HUES6 (cell line): Measurements from ENCODE around the gene CBX3.
"Not testable (repeated sequence)": the region's sequence is repeated elsewhere in the genome, so short reads cannot be mapped to it uniquely, and the experiment has no call there.

ENCODE experiments used
- H3K27ac ChIP-seq: 2 replicates; pipeline ENCODE4 v1.7.0; 2013; ENCODE audit warnings: low read depth, mild to moderate bottlenecking, low read length, inconsistent platforms
- H3K27me3 ChIP-seq: 2 replicates; pipeline ENCODE4 v1.6.1; 2013; ENCODE audit warnings: low read length; ENCODE audit not compliant: control insufficient read depth, insufficient read depth
- H3K36me3 ChIP-seq: 2 replicates; pipeline ENCODE4 v1.6.1; 2013; ENCODE audit warnings: low read length; ENCODE audit not compliant: control insufficient read depth, insufficient read depth
- H3K4me1 ChIP-seq: 2 replicates; pipeline ENCODE4 v1.6.1; 2013; ENCODE audit warnings: low read length; ENCODE audit not compliant: control insufficient read depth, insufficient read depth
- H3K4me3 ChIP-seq: 2 replicates; pipeline ENCODE4 v1.5.1; 2013; ENCODE audit warnings: low read depth, low read length
- H3K9ac ChIP-seq: one replicate; pipeline ENCODE4 v1.6.1; 2013; ENCODE audit warnings: mild to moderate bottlenecking, low read length
- H3K9me3 ChIP-seq: 2 replicates; pipeline ENCODE4 v1.6.1; 2013; ENCODE audit warnings: low read depth, low read length; ENCODE audit not compliant: control insufficient read depth, insufficient read depth

The CBX3 gene

DNA sequence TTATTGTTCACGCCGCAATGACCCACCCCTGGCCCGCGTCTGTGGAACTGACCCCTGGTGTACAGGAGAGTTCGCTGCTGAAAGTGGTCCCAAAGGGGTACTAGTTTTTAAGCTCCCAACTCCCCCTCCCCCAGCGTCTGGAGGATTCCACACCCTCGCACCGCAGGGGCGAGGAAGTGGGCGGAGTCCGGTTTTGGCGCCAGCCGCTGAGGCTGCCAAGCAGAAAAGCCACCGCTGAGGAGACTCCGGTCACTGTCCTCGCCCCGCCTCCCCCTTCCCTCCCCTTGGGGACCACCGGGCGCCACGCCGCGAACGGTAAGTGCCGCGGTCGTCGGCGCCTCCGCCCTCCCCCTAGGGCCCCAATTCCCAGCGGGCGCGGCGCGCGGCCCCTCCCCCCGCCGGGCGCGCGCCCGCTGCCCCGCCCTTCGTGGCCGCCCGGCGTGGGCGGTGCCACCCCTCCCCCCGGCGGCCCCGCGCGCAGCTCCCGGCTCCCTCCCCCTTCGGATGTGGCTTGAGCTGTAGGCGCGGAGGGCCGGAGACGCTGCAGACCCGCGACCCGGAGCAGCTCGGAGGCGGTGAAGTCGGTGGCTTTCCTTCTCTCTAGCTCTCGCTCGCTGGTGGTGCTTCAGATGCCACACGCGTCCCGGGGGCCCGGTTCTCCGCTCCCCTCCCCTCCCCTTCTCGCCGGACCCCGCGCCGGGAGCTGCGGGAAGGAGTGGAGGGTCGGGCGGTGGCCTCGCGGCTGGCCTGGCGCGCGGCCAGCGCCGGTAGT lies at the start of gene CBX3:
Gene CBX3 (plus strand): TSS at position 499 of the 772 bp plus-strand sequence. CDS start 1,254 bp downstream, outside the sequence.
- Histone ChIP-seq H3K27ac (peak within 1 kb of the TSS; percentile 99), H3K36me3 (peaks cover 69% of the 10 kb centered on the region), H3K27me3 (no peaks in the 10 kb centered on the region)

DNA sequence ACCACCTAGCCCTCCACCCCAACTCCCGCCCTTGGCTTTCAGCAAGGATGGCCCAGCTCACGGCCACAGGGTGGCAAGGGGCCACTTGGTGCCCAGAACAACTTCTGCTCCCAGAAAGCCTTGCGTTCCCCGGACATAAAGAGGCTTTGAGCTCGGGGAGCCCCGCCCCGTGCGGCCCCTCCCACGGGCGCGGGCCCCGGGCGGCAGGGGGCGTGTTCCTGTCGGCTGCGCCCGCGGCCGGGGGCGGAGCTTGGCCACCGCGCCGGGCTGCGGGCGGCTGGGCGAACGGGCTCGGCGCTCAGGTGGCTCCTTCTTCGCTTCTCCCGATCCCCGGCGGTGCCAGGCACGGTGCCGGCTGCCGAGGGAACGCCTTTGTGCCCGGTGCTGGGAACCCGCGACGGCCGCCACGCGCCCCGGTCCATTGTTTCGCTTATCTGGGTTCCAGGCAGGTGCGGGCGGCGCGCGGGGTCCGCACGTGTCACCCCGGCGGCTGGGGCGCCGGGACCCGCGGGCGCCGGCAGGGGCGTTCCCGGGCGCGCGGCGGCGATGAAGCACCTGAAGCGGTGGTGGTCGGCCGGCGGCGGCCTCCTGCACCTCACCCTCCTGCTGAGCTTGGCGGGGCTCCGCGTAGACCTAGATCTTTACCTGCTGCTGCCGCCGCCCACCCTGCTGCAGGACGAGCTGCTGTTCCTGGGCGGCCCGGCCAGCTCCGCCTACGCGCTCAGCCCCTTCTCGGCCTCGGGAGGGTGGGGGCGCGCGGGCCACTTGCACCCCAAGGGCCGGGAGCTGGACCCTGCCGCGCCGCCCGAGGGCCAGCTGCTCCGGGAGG lies 49.4 kb upstream of the CBX3 start, which contains the start of gene NFE2L3:
Gene NFE2L3 (plus strand): TSS at position 246 of the 829 bp plus-strand sequence. CDS start 301 bp downstream, at position 547.
- peaks cover 16% of the 10 kb centered on the region; the same call in 1 of the 2 replicates for H3K27me3 ChIP-seq
- H3K27ac ChIP-seq = peak within 1 kb of the TSS; percentile 86
- H3K4me1 ChIP-seq = peaks cover 31% of the 10 kb centered on the region

More for the DNA sequence above, at the start of gene CBX3:
- Histone ChIP-seq H3K9ac (peak within 1 kb of the TSS; percentile 100), H3K4me3 (peak within 1 kb of the TSS; percentile 97), H3K4me1 (peaks cover 21% of the 10 kb centered on the region), H3K9me3 (no peaks in the 10 kb centered on the region)

DNA sequence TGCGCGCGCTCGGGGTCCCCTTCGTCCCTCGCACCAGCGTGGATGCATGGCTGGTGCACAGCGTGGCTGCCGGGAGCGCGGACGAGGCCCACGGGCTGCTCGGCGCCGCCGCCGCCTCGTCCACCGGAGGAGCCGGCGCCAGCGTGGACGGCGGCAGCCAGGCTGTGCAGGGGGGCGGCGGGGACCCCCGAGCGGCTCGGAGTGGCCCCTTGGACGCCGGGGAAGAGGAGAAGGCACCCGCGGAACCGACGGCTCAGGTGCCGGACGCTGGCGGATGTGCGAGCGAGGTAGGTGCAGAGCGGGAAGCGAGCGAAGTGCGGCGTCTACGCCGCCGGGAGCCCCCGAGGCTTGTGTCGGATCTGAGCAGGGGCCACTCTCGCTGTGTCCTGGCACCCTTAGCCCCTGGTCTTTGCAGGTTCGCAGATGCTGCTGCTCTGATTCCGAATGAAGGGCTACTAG lies 48.7 kb upstream of the CBX3 start:
- Histone ChIP-seq H3K4me3 (peak overlapping the region; percentile 89), H3K4me1 (peaks cover 31% of the 10 kb centered on the region), H3K27me3 (peaks cover 16% of the 10 kb centered on the region; the same call in 1 of the 2 replicates), H3K27ac (peak overlapping the region; percentile 86), H3K9ac (peak overlapping the region; percentile 92)
- not testable (repeated sequence) for H3K9me3 ChIP-seq, H3K36me3 ChIP-seq

More for the DNA sequence above, 49.4 kb upstream of the CBX3 start, which contains the start of gene NFE2L3:
- Histone ChIP-seq H3K9ac (peak within 1 kb of the TSS; percentile 92), H3K36me3 (peaks cover 7% of the 10 kb centered on the region; the same call in 1 of the 2 replicates), H3K9me3 (peaks cover 3% of the 10 kb centered on the region), H3K4me3 (peak within 1 kb of the TSS; percentile 89)

DNA sequence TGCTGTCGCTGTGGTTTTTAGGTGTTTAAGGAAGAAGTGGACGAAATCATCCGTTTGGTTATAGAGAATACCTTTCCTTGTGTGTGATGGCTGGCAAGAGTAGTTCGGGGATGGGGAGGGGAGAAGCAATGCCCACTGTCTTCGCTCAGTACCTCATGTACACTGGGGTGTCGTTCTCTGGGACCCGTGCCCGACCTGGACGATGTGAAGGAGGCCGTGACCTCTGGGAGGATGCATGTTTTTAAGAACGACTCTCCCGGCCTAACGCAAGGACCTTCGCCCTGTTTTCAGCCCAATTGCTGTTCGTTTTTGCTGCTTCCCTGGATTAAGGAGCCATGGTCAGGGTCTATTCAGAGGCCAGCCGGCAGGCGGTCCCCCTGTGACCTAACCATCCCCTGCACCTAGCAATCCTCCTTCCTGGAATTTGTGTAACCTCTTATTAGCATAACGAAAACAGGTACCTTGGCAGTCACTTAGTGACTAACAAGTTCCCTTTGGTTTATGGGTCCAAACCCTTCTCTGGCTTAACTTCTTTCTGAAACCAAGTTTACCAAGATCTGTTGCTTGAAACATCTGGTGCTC lies 48.2 kb upstream of the CBX3 start:
- H3K9me3 ChIP-seq = no peaks in the 10 kb centered on the region
- peaks cover 34% of the 10 kb centered on the region for H3K4me1 ChIP-seq
- H3K4me3 ChIP-seq = peak overlapping the region; percentile 89
- peak overlapping the region; percentile 86 for H3K27ac ChIP-seq
- peak overlapping the region; percentile 92 for H3K9ac ChIP-seq
- H3K36me3 ChIP-seq = peaks cover 7% of the 10 kb centered on the region; the same call in 1 of the 2 replicates
- peaks cover 16% of the 10 kb centered on the region; the same call in 1 of the 2 replicates for H3K27me3 ChIP-seq

DNA sequence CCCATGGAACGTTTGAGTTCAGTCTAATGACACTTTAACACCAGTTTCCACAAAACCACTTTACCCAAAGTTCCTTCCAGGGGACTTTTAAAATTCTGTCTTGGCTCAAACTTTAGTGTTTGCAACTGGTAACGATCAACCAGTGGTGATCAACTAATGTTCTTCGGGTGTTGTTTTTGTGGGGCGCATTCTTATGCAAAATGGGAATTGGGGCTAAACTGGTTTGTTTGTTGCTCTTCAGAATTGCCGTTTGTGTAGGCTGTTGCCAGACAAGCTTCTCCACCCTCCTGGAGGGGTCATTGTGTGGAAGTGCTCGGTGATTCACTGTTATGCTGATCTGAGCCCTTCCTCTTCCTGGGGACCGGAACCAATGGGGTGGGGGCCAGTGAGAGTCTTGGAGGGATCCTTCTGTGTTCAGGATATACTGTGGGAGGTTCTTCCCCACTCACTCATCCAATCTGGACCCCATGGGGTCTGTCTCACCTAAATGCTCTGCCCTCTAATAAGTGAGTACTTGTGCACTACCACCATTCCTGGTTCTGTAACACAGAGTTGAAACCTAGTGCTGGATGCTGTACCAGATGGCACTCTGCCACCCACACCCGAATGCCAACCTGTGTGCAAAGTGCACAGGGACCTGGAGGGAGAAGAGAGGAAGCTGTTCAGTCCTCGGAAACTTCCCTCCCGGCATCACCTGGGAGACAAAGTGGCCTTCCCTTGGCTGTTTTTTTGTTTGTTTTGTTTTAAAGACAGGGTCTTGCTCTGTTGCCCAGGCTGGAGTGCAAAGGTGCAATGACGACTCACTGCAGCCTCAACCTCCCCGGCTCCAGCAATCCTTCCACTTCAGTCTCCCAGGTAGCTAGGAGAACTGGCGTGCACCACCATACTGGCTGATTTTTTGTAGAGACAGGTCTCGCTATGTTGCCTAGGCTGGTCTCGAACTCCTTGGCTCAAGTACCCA lies 47.4 kb upstream of the CBX3 start:
- Histone ChIP-seq H3K27me3 (peaks cover 16% of the 10 kb centered on the region; the same call in 1 of the 2 replicates), H3K4me1 (peaks cover 42% of the 10 kb centered on the region), H3K36me3 (peaks cover 7% of the 10 kb centered on the region; the same call in 1 of the 2 replicates), H3K9ac (peak overlapping the region; percentile 92), H3K9me3 (no peaks in the 10 kb centered on the region), H3K4me3 (peak overlapping the region; percentile 89), H3K27ac (peak overlapping the region; percentile 86)

DNA sequence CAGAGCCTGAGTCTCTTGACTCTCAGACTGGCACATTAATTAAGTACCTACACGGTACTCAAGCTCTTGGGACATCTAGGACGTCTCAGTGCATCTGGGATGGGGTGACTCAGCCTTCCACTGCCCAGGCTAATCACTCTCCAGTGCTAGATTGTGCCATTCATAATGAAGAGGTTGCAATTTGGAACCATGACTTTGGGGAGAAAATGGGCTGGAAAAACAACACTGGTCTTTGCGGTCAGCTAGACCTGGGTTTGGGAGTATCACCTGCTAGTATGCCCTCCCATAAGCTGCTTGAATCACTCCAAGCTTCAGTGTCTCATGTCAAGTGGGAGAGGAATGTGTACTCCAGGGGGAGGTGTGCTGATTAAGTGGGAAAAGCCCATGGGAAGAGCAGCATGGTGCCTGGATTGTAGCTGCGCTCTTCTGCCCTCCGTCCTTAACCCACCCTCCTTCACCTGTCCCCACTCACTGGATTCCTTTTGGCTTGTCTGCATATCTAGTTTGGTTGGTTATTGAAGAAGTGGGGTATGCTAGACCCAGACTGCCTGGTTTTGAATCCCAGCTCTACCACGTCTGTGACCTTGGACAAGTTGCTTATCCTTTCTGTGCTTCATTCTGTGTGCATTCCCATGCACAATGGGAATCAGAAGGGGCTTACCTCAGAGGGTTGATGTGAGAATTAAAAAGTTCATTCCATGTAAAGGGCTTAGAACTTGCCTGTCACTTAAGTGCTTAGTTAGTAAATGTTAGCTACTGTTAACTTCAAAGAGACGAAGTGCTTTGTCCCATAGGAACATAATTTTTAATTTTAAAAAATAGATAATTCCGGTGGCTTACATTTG lies 45.8 kb upstream of the CBX3 start:
- H3K9ac ChIP-seq = no peak overlapping the region
- H3K4me1 ChIP-seq = peaks cover 56% of the 10 kb centered on the region
- peaks cover 7% of the 10 kb centered on the region; the same call in 1 of the 2 replicates for H3K36me3 ChIP-seq
- H3K4me3 ChIP-seq = peak overlapping the region; percentile 3
- peak overlapping the region; percentile 24; the same call in 1 of the 2 replicates for H3K27ac ChIP-seq
- H3K27me3 ChIP-seq = peaks cover 16% of the 10 kb centered on the region; the same call in 1 of the 2 replicates
- H3K9me3 ChIP-seq = no peaks in the 10 kb centered on the region

DNA sequence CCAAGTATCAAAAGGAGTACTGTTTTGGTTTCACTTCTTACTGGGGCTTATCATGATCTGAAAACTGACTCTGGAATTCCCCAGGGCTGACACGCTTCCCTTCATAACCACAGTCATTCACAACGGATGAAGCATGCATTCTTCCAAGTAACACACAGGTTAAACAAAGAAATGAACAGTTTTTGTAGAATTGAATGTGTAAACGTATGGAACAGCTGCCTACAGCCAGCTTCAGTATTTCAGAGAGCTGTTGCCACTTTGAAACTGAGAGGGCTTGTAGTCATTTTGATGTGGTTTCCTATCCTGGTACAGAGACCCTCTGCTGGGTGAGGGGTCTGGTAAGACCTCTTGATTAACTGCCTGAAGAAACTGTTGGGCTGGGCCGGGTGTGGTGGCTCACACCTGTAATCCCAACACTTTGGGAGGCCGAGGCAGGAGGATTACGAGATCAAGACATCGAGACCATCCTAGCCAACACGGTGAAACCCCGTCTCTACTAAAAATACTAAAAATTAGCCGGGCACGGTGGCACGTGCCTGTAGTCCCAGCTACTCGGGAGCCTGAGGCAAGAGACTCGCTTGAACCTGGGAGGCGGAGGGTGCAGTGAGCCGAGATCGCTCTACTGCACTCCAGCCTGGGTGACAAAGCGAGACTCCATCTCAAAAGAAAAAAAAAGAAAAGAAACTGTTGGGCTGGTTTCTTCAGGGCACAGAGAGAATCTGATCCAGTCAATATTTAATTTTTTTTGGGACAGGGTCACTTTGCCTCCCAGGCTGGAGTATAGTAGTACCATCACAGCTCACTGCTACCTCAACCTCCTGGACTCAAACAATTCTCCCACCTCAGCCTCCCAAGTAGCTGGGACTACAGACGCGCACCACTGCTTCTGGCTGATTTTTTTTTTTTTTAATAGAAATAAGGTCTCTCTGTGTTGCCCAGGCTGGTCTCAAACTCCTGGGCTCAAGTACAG lies 44.8 kb upstream of the CBX3 start:
- Histone ChIP-seq H3K4me3 (no peak overlapping the region), H3K9me3 (no peaks in the 10 kb centered on the region), H3K9ac (no peak overlapping the region), H3K27ac (no peak overlapping the region), H3K36me3 (peaks cover 7% of the 10 kb centered on the region; the same call in 1 of the 2 replicates), H3K4me1 (peaks cover 54% of the 10 kb centered on the region), H3K27me3 (peaks cover 16% of the 10 kb centered on the region; the same call in 1 of the 2 replicates)

DNA sequence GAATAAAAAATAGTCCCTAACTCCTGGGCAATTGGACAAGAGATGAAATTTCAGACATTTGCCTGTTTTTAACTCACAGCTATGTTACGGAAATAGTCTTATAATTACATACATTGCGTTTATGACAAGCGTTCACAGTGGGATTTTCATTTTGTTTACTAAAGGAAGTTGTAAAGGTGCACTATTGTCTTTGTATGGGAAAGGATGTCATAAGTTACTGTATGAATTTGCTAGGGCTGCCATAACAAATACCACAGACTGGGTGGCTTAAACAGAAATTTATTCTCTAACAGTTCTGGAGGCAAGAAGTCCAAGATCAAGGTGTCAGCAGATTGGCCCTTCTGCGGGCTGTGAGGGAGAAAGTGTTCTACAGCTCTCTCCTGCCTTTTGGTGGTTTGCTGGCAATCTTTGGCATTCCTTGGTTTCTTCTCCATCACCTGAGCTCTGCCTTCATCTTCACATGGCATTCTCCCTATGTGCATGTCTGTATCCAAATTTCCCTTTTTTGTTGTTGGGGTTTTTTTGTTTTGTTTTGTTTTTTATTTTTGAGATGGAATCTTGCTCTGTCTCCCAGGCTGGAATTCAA lies 43.9 kb upstream of the CBX3 start:
- H3K4me1 ChIP-seq = peaks cover 53% of the 10 kb centered on the region
- H3K27ac ChIP-seq = no peak overlapping the region
- no peak overlapping the region for H3K9ac ChIP-seq
- no peaks in the 10 kb centered on the region for H3K9me3 ChIP-seq
- peaks cover 16% of the 10 kb centered on the region; the same call in 1 of the 2 replicates for H3K27me3 ChIP-seq
- H3K4me3 ChIP-seq = no peak overlapping the region
- H3K36me3 ChIP-seq = peaks cover 7% of the 10 kb centered on the region; the same call in 1 of the 2 replicates
